Spleen (tissue), 11 donors: ENCODE measurements around the gene SULT6B1. TPM values are rescaled to one million over a fixed set of nuclear protein-coding genes. Genes with fewer than 3 reads are reported as not detected.
"Not testable (repeated sequence)": the region's sequence is repeated elsewhere in the genome, so short reads cannot be mapped to it uniquely, and the experiment has no call there.

ENCODE experiments used
- DNase-seq: peaks from one replicate; pipeline ENCODE4 v3.0.0-alpha.2; 2020
- H3K27ac ChIP-seq, 8 donors: fragments of 200-600 bp; sonication (generic) in 7 of 8; 1 replicate in 4 of 8; 2 replicates in 4 of 8; pipeline versions ENCODE4 v1.5.0 to v1.8.0; 2016 to 2021; ENCODE audit warnings: inconsistent platforms in 4 of 8, mild to moderate bottlenecking in 4 of 8, moderate library complexity in 1 of 8
- H3K27me3 ChIP-seq, 7 donors: fragments of 200-600 bp; sonication (generic) in 6 of 7; replicated peaks in 1 of 7; 1 replicate in 4 of 7; 2 replicates in 3 of 7; pipeline versions ENCODE4 v1.5.0 to v1.8.0; 2016 to 2021; ENCODE audit warnings: inconsistent platforms in 3 of 7, mild to moderate bottlenecking in 1 of 7
- H3K36me3 ChIP-seq, 6 donors: fragments of 200-600 bp; sonication (generic) in 5 of 6; 1 replicate in 4 of 6; 2 replicates in 2 of 6; pipeline versions ENCODE4 v1.5.0 to v1.8.0; 2016 to 2021; ENCODE audit warnings: inconsistent platforms in 2 of 6
- H3K4me1 ChIP-seq, 6 donors: fragments of 200-600 bp; sonication (generic) in 5 of 6; 1 replicate in 3 of 6; 2 replicates in 3 of 6; pipeline versions ENCODE4 v1.5.0 to v1.8.0; 2016 to 2021; ENCODE audit warnings: inconsistent platforms in 3 of 6
- H3K4me3 ChIP-seq, 8 donors: fragments of 200-600 bp; sonication (generic) in 7 of 8; 1 replicate in 4 of 8; 2 replicates in 4 of 8; pipeline versions ENCODE4 v1.5.0 to v1.8.0; 2016 to 2021; ENCODE audit warnings: inconsistent platforms in 4 of 8, mild to moderate bottlenecking in 4 of 8, moderate library complexity in 2 of 8
- H3K9me3 ChIP-seq, 8 donors: fragments of 200-600 bp; sonication (generic) in 7 of 8; 1 replicate in 4 of 8; 2 replicates in 4 of 8; pipeline versions ENCODE4 v1.5.0 to v1.8.0; 2016 to 2021; ENCODE audit warnings: inconsistent platforms in 4 of 8
- POLR2A ChIP-seq, 3 donors: fragments of 450-650 bp; IDR thresholded peaks; one replicate each; pipeline ENCODE4 v1.5.1; 2017; ENCODE audit warnings: antibody characterized with exemption in 3 of 3, mild to moderate bottlenecking in 1 of 3
- POLR2AphosphoS5 ChIP-seq, 3 donors: sonication (generic); formaldehyde crosslinking; IDR thresholded peaks; one replicate each; pipeline ENCODE4 v1.5.1; 2017; ENCODE audit warnings: antibody characterized with exemption in 3 of 3
- WGBS, 5 donors: extraction: QIAGEN DNeasy Blood & Tissue Kit in 3 of 5; methylation state at CpG; one replicate each; pipeline versions ENCODE4 v1.1.5 to v1.1.7; 2013 to 2018; 5-methylcytosine and 5-hydroxymethylcytosine counted together
- intact Hi-C: fragments of 100-400 bp; cut with DNase I; formaldehyde crosslinking; loops from one replicate; pipeline ENCODE4 v1.15.0; 2023; ENCODE audit warnings: low total_unique reads
- polyA plus RNA-seq, 3 donors: library from polyadenylated mRNA; stranded (reverse); fragments of 200-250 nt; gene quantifications; one replicate each; pipeline ENCODE4 v1.2.1, GENCODE V29; 2013
- total RNA-seq, 7 donors: library from RNA; depleted of rRNA in 3 of 7; stranded (reverse); fragments of >200 nt in 3 of 7; fragmentation: NEBNext Ultra II Directional in 4 of 7; extraction: Animal tissue kit (Norgen Biotek cat#: 25700) in 4 of 7; gene quantifications; one replicate each; pipeline versions ENCODE4 v1.1.0 to v1.2.1, GENCODE V29; 2016 to 2021
- TF ChIP-seq, protein P1 (sequence below), 11 experiments: fragments of 200-600 bp in 7 of 11; fragments of 450-650 bp in 4 of 11; sonication (generic) in 4 of 11; IDR thresholded peaks in 8 of 11; conservative IDR thresholded peaks in 3 of 11; 1 replicate in 7 of 11; 2 replicates in 4 of 11; pipeline versions ENCODE4 v1.4.0 to v1.8.0; 2016 to 2021; ENCODE audit warnings: antibody characterized with exemption in 11 of 11, inconsistent platforms in 4 of 11, mild to moderate bottlenecking in 1 of 11
- donor health status: healthy with polysubstance abuse.
- donor health status: DM: no; HTN: no; CAD: no; lungs with moderate emphysema.
- donor health status: DM: no; HTN: no; CAD: no.
- donor health status: Bipolar disorder and iron deficiency.
- donor health status: healthy.
- donor health status: DM: no; HTN: no; CAD: no.
- donor health status: DM: yes; HTN: yes; CAD: no.

SULT6B1 gene
- total and polyA plus RNA-seq, 10 donors, result not detected

DNA sequence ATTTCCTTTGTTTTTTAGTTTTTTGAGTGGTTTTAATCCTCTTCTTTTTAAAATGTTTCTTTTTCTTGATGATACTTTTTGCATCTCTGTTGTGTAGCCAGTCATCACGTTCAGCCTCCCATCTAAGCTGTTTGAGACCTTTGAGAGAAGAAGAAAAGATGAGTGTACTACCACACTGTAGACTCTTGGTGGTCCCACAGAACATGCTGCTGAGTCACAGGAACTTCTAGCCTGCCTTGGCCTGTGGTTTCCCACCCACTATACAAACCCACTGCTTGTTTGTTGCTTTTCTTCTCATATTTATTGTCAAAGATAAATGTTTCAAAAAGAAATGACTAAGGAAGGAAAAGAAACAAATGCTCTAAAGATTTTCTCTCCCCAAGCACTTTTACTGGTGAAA lies 13.3 kb upstream of the SULT6B1 start:
- H3K9me3 ChIP-seq, result peaks cover 0 to 17% (median 12%) of the 10 kb centered on the region in 8 donors
- no peaks in the 10 kb centered on the region for H3K27me3 ChIP-seq
- intact Hi-C loops, result no loop called here
- peaks cover 8 to 45% (median 23%) of the 10 kb centered on the region in 6 donors for H3K4me1 ChIP-seq
- H3K36me3 ChIP-seq, result peaks cover 13 to 71% (median 51%) of the 10 kb centered on the region in 6 donors
- WGBS, 5 donors, result 38 to 59% (median 46%) methylated on average over 1 of the region's 1 CpG
- DNase-seq, result no peak
- peak overlapping the region in 1 of 8 donors; percentile 10 for H3K27ac ChIP-seq
- TF ChIP-seq POLR2AphosphoS5 (IDR thresholded peaks at IDR 0.05) (no peak), POLR2A (IDR thresholded peaks at IDR 0.05) (no peak)
- TF ChIP-seq, protein P1, sequence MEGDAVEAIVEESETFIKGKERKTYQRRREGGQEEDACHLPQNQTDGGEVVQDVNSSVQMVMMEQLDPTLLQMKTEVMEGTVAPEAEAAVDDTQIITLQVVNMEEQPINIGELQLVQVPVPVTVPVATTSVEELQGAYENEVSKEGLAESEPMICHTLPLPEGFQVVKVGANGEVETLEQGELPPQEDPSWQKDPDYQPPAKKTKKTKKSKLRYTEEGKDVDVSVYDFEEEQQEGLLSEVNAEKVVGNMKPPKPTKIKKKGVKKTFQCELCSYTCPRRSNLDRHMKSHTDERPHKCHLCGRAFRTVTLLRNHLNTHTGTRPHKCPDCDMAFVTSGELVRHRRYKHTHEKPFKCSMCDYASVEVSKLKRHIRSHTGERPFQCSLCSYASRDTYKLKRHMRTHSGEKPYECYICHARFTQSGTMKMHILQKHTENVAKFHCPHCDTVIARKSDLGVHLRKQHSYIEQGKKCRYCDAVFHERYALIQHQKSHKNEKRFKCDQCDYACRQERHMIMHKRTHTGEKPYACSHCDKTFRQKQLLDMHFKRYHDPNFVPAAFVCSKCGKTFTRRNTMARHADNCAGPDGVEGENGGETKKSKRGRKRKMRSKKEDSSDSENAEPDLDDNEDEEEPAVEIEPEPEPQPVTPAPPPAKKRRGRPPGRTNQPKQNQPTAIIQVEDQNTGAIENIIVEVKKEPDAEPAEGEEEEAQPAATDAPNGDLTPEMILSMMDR (IDR thresholded peaks at IDR 0.05 in 8 of 11, conservative IDR thresholded peaks at IDR 0.05 in 3 of 11), result no peak
- no peak overlapping the region for H3K4me3 ChIP-seq

DNA sequence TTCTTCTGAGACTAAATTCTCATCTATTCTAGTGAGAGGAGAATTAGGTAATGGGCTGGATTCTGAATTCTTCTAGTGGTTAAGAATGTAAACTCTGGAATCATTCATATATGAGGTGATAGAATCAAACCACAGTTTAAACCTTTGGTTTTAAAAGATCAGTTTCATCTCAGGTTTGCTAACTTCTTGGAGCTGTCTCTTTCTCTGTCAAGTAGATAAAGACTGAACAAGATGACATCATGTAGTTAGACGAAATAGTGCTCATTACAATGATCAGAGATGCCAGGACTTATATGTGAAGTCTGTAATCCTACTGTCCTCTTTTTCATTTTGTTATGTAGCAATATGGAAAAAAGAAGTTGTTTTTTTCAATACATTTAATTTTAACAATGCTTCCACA lies 12.7 kb upstream of the SULT6B1 start:
- no peaks in the 10 kb centered on the region for H3K27me3 ChIP-seq
- H3K4me1 ChIP-seq, result peaks cover 8 to 46% (median 23%) of the 10 kb centered on the region in 6 donors
- peaks cover 8 to 65% (median 45%) of the 10 kb centered on the region in 6 donors for H3K36me3 ChIP-seq
- no peak overlapping the region for H3K4me3 ChIP-seq
- WGBS, 5 donors, result 67 to 84% (median 79%) methylated on average over 1 of the region's 1 CpG
- no peak overlapping the region for H3K27ac ChIP-seq
- intact Hi-C loops, result no loop called here
- H3K9me3 ChIP-seq, result peaks cover 0 to 11% (median 9%) of the 10 kb centered on the region in 8 donors
- TF ChIP-seq POLR2AphosphoS5 (IDR thresholded peaks at IDR 0.05) (no peak), POLR2A (IDR thresholded peaks at IDR 0.05) (no peak)
- TF ChIP-seq, protein P1 (IDR thresholded peaks at IDR 0.05 in 8 of 11, conservative IDR thresholded peaks at IDR 0.05 in 3 of 11), result no peak
- no peak for DNase-seq

DNA sequence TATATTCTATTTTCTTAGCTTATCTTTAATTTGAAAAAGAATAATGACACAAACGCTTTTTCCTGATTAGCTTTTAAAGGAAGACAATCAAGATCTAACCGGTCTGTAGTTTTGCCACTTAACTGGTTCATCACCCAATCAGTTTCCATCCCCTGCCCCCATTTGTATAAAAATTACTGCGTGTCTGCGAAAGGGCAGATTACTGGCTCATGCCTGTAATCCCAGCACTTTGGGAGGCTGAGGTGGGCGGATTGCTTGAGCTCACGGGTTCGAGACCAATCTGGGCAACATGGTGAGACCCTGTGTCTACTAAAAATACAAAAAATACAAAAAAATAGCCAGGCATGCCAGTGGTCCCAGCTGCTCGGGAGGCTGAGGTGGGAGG lies 10.2 kb upstream of the SULT6B1 start:
- H3K4me3 ChIP-seq, result no peak overlapping the region
- 88 to 95% (median 93%) methylated on average over 8 of the region's 8 CpGs for WGBS, 5 donors
- H3K36me3 ChIP-seq, result peaks cover 3 to 40% (median 28%) of the 10 kb centered on the region in 6 donors
- H3K27me3 ChIP-seq, result no peaks in the 10 kb centered on the region
- TF ChIP-seq, protein P1 (IDR thresholded peaks at IDR 0.05 in 8 of 11, conservative IDR thresholded peaks at IDR 0.05 in 3 of 11), result no peak
- no peak for TF ChIP-seq POLR2A (IDR thresholded peaks at IDR 0.05)
- no peak for TF ChIP-seq POLR2AphosphoS5 (IDR thresholded peaks at IDR 0.05)
- H3K9me3 ChIP-seq, result peaks cover 0 to 5% (median 4%) of the 10 kb centered on the region in 8 donors
- DNase-seq, result no peak
- intact Hi-C loops, result no loop called here
- H3K4me1 ChIP-seq, result peaks cover 8 to 54% (median 25%) of the 10 kb centered on the region in 6 donors
- H3K27ac ChIP-seq, result no peak overlapping the region

DNA sequence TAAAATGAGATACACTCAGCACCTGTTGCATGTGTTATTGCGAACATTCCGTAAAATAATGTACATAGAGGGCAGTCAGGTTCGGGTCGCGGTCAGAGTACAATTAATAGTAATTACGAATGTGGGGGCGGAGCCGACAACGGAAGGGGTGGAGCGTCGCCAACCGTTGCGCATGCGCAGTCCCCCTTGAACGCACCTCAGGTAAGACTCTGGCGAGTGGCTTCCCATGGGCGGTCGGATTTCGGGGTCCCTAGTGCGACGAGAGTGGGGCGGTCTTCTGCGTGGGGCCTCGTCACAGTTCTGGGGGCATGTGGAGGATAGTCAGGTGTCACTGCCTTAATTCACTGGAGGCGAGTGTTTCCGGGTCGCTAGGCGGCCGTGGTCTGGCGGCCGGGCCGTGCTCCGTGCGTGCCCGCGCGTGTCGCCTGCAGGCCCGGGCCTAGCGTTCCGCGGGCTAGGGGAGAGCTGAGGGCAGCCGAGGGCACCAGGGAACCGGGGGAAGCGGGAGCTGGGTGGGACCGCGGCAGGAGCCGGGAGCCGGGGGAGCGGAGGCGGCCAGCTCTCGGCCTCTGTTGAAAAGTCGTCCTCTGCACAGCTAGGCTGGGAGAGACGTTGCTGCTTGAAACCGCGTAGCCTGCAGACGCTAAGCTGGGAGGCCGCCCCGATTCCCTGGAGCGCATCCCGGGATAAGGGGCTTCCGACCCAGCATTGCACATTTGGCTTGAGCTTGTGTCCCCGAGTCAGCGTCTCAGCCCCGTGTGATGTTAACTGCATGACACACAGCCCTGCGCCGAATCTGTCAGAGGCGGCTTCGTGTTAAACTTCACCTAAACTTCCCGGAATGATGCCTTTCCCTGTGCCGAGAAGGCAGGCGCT lies 8.1 kb upstream of the SULT6B1 start, which contains the start of gene CEBPZOS:
Gene CEBPZOS, plus strand, starts transcription at position 177 of the 876 bp plus-strand sequence. CDS start 3,209 bp downstream, outside the sequence.
- Histone ChIP-seq H3K9me3 (no peaks in the 10 kb centered on the region), H3K27me3 (no peaks in the 10 kb centered on the region), H3K27ac (peak within 1 kb of the TSS; percentile 78 to 95 (median 92)), H3K36me3 (peaks cover 0 to 19% (median 10%) of the 10 kb centered on the region in 6 donors), H3K4me1 (peaks cover 8 to 54% (median 25%) of the 10 kb centered on the region in 6 donors), H3K4me3 (peak within 1 kb of the TSS; percentile 65 to 94 (median 80))
- WGBS, 5 donors, result 0 to 7% (median 0%) methylated on average over 31 to 72 of the region's 72 CpGs
- intact Hi-C loops, result no loop called here
- TF ChIP-seq POLR2A (IDR thresholded peaks at IDR 0.05) (peak; percentile 38 to 56 (median 53)), POLR2AphosphoS5 (IDR thresholded peaks at IDR 0.05) (peak; percentile 96 to 98 (median 97))
- TF ChIP-seq, protein P1 (IDR thresholded peaks at IDR 0.05 in 8 of 11, conservative IDR thresholded peaks at IDR 0.05 in 3 of 11), result peak in 1 of 11 experiments; percentile 4
- peak; percentile 96 for DNase-seq

DNA sequence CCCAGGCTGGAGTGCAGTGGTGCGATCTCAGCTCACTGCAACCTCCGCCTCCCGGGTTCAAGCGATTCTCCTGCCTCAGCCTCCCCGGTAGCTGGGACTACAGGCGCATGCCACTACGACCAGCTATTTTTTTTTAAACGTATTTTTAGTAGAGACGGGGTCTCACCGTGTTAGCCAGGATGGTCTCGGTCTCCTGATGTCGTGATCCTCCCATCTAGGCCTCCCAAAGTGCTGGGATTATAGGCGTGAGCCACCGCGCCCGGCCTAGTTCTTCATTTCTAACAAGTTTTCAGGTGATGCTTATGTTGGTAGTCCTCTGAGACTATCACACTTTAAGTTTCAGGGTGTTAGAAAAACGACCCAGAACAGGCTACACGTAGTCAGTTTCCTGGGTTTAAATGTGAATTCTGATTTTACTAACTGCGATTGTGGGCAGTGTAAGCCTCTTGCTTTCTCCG lies 7.4 kb upstream of the SULT6B1 start:
- H3K27me3 ChIP-seq, DNase-seq, H3K9me3 ChIP-seq, intact Hi-C loops: not testable (repeated sequence)
- Histone ChIP-seq H3K4me3 (peak overlapping the region; percentile 65 to 94 (median 80)), H3K36me3 (peaks cover 0 to 12% (median 6%) of the 10 kb centered on the region in 6 donors), H3K27ac (peak overlapping the region; percentile 78 to 95 (median 92)), H3K4me1 (peaks cover 8 to 50% (median 25%) of the 10 kb centered on the region in 6 donors)
- 80 to 84% (median 82%) methylated on average over 19 to 20 of the region's 20 CpGs for WGBS, 5 donors
